HepG2 (cell line): ENCODE data around the gene VPS13D. TPM values are rescaled to one million over a fixed set of nuclear protein-coding genes. Genes with fewer than 3 reads are reported as not detected.

Experiments
- ATAC-seq: fragments of 200-7000 bp; cut with Tn5 transposase; 3 replicates; pipeline ENCODE4 v1.9.1; 2020; ENCODE audit warnings: mild to moderate bottlenecking, moderate library complexity
- BruUV-seq: library from RNA; stranded (reverse); fragments of 400-500 nt; replicated peaks from 2 replicates; lab custom pipeline; 2021; lab: Mats Ljungman, UMichigan
- CTCF ChIA-PET: fragments of 300-600 bp; formaldehyde crosslinking; extraction: SDS; loops from one replicate; lab custom pipeline; 2021; ENCODE audit warnings: low total read pairs, inconsistent platforms, low intra/inter-chr PET ratio; lab: Yijun Ruan, JAX
- POLR2A ChIA-PET: fragments of 350-600 bp; sonication (Branson Sonifier 250); formaldehyde crosslinking; loops from one replicate; lab custom pipeline; 2020; ENCODE audit warnings: antibody characterized with exemption, inconsistent platforms; lab: Yijun Ruan, JAX
- DNase-seq: peaks from one replicate; pipeline ENCODE4 v3.0.0-alpha.2; 2015; ENCODE audit warnings: low spot score
- FAIRE-seq: peaks from 3 replicates; lab custom pipeline; 2011; peaks lifted over from hg19 to GRCh38; lab: Jason Lieb, UNC
- H2AFZ ChIP-seq: one replicate; pipeline ENCODE4 v1.6.1; 2011; ENCODE audit warnings: low read length, inconsistent platforms
- H3K27ac ChIP-seq: fragments of 300-600 bp; 3 replicates; pipeline ENCODE4 v1.8.0; 2011; ENCODE audit warnings: mixed run types, mild to moderate bottlenecking, mixed read lengths, low read length, inconsistent platforms; ENCODE audit not compliant: insufficient read depth; ENCODE audit errors: extremely low read length
- H3K27me3 ChIP-seq, 2 experiments: fragments of 200-600 bp in 1 of 2; 2 replicates in 1 of 2; 3 replicates in 1 of 2; pipeline versions ENCODE4 v1.6.0 to v1.8.0; 2011; ENCODE audit warnings: low read length in 2 of 2, mild to moderate bottlenecking in 2 of 2, moderate library complexity in 2 of 2, inconsistent platforms in 1 of 2; ENCODE audit not compliant: insufficient read depth in 2 of 2, control insufficient read depth in 1 of 2
- H3K36me3 ChIP-seq, 2 experiments: fragments of 200-600 bp in 1 of 2; replicated peaks in 1 of 2; 2 replicates in 1 of 2; 3 replicates in 1 of 2; pipeline versions ENCODE4 v1.5.1 to v1.8.0; 2011; ENCODE audit warnings: low read length in 2 of 2, inconsistent platforms in 1 of 2; ENCODE audit not compliant: insufficient read depth in 2 of 2, control insufficient read depth in 1 of 2
- H3K4me1 ChIP-seq: 2 replicates; pipeline ENCODE4 v1.5.1; 2012; ENCODE audit warnings: low read length, inconsistent platforms; ENCODE audit not compliant: insufficient read depth
- H3K4me2 ChIP-seq: 2 replicates; pipeline ENCODE4 v1.6.0; 2011; ENCODE audit warnings: low read depth, low read length, inconsistent platforms
- H3K4me3 ChIP-seq, 3 experiments: fragments of 200-600 bp in 1 of 3; sonication (generic), shearing (Covaris generic) in 1 of 3; replicated peaks in 1 of 3; 2 replicates each; pipeline ENCODE4 v1.5.1; 2011 to 2016; ENCODE audit warnings: low read length in 3 of 3, inconsistent platforms in 2 of 3, low read depth in 2 of 3, mild to moderate bottlenecking in 2 of 3, control low read depth in 1 of 3, mixed read lengths in 1 of 3; ENCODE audit not compliant: insufficient read depth in 1 of 3
- H3K79me2 ChIP-seq: one replicate; pipeline ENCODE4 v1.6.1; 2011; ENCODE audit warnings: low read length, inconsistent platforms; ENCODE audit not compliant: insufficient read depth
- H3K9ac ChIP-seq: 2 replicates; pipeline ENCODE4 v1.6.0; 2011; ENCODE audit warnings: mild to moderate bottlenecking, low read depth, low read length, inconsistent platforms; ENCODE audit not compliant: insufficient read depth
- H3K9me3 ChIP-seq: 2 replicates; pipeline ENCODE4 v1.5.1; 2012; ENCODE audit warnings: mild to moderate bottlenecking, low read length
- H4K20me1 ChIP-seq: 2 replicates; pipeline ENCODE4 v1.6.0; 2011; ENCODE audit warnings: inconsistent platforms, mild to moderate bottlenecking, low read length, moderate library complexity; ENCODE audit not compliant: insufficient read depth
- DMTF1 ChIP-seq: sonication (generic); formaldehyde crosslinking; IDR thresholded peaks from 2 replicates; pipeline ENCODE4 v1.4.0; 2020; ENCODE audit warnings: mild to moderate bottlenecking, missing genetic modification reagents
- EP300 ChIP-seq, 3 experiments: sonication (generic) in 1 of 3; formaldehyde crosslinking in 1 of 3; IDR thresholded peaks; 2 replicates each; pipeline versions ENCODE4 v1.5.1 to v1.6.1; 2011 to 2020; ENCODE audit warnings: low read depth in 2 of 3, low read length in 2 of 3, borderline replicate concordance in 1 of 3, improper control_type of control experiment in 1 of 3, mild to moderate bottlenecking in 1 of 3, missing genetic modification reagents in 1 of 3, moderate library complexity in 1 of 3
- GPN1 ChIP-seq: sonication (generic); formaldehyde crosslinking; IDR thresholded peaks from 2 replicates; pipeline ENCODE4 v1.5.1; 2020; ENCODE audit warnings: missing genetic modification reagents, borderline replicate concordance
- NFKBIZ ChIP-seq: IDR thresholded peaks from 2 replicates; pipeline ENCODE4 v1.6.1; 2018; ENCODE audit warnings: missing genetic modification reagents, missing compliant biosample characterization
- REXO4 ChIP-seq: sonication (generic); formaldehyde crosslinking; IDR thresholded peaks from 2 replicates; pipeline ENCODE4 v1.8.0; 2022; ENCODE audit warnings: missing genetic modification reagents, mild to moderate bottlenecking, borderline replicate concordance
- RFXANK ChIP-seq: IDR thresholded peaks from 2 replicates; pipeline ENCODE4 v1.6.1; 2016
- ZBTB40 ChIP-seq, 2 experiments: fragments of 450-650 bp in 1 of 2; sonication (generic) in 1 of 2; formaldehyde crosslinking in 1 of 2; IDR thresholded peaks; 2 replicates each; pipeline versions ENCODE4 v1.6.1 to v1.8.0; 2016 to 2022; ENCODE audit warnings: antibody characterized with exemption in 1 of 2, mild to moderate bottlenecking in 1 of 2, missing genetic modification reagents in 1 of 2
- ZNF296 ChIP-seq: sonication (generic); formaldehyde crosslinking; conservative IDR thresholded peaks from 2 replicates; pipeline ENCODE4 v1.5.0; 2020; ENCODE audit warnings: mild to moderate bottlenecking, missing genetic modification reagents
- ZNF331 ChIP-seq: sonication (generic); formaldehyde crosslinking; IDR thresholded peaks from 2 replicates; pipeline ENCODE4 v1.4.0; 2020; ENCODE audit warnings: missing genetic modification reagents
- ZNF644 ChIP-seq: IDR thresholded peaks from 2 replicates; pipeline ENCODE4 v1.6.1; 2016; ENCODE audit warnings: low read depth
- WGBS: methylation state at CpG from one replicate; pipeline ENCODE4 v1.1.6; 2017; ENCODE audit warnings: low lambda C conversion rate; 5-methylcytosine and 5-hydroxymethylcytosine counted together
- in situ Hi-C: cut with HindIII; loops from 2 replicates; pipeline ENCODE4 v1.10.0; 2017; ENCODE audit warnings: low pct_unique_long_range_greater_than_20kb; ENCODE audit not compliant: extremely low pct_ligation_motif_present
- intact Hi-C: fragments of 100-400 bp; cut with micrococcal nuclease; formaldehyde crosslinking; loops from one replicate; pipeline ENCODE4 v1.10.0; 2022; ENCODE audit not compliant: unreplicated experiment
- polyA plus RNA-seq, 8 experiments: library from polyadenylated mRNA; depleted of rRNA in 3 of 8; stranded (reverse) in 7 of 8; unstranded in 1 of 8; fragments of >200 nt; fragmentation: Illumina TruSeq in 4 of 8; extraction: Trizol in 4 of 8; gene quantifications; 2 replicates each; pipeline versions ENCODE4 v1.2.1 to v1.2.3, GENCODE V29; 2011 to 2016; ENCODE audit warnings: low read depth in 4 of 8, missing spikeins in 1 of 8, mixed read lengths in 1 of 8; ENCODE audit not compliant: insufficient read depth in 1 of 8
- total RNA-seq, 5 experiments: library from RNA; depleted of rRNA; stranded (reverse); fragments of >200 nt; fragmentation: Illumina TruSeq; extraction: Trizol; gene quantifications; 2 replicates each; pipeline ENCODE4 v1.2.3, GENCODE V29; 2016; ENCODE audit warnings: low read depth in 1 of 5
- TF ChIP-seq, protein P1 (sequence below): IDR thresholded peaks from 2 replicates; pipeline ENCODE4 v1.6.1; 2012; ENCODE audit warnings: inconsistent platforms

The VPS13D gene
- total and polyA plus RNA-seq, 2 of the 13 experiments (the other 11 are each of a cell fraction or from before 2014, with no cell fraction given), result 8.6 to 13.9 TPM

GRCh38 chr1:12458571-12458970, 228.7 kb downstream of the VPS13D start:
- CTCF ChIA-PET, result no interaction called here
- Histone ChIP-seq H3K4me2 (no peak overlapping the region), H3K9ac (no peak overlapping the region), H2AFZ (no peak overlapping the region), H3K9me3 (no peaks in the 10 kb centered on the region), H3K27me3 (no peaks in the 10 kb centered on the region), H3K27ac (no peak overlapping the region), H3K4me3 (no peak overlapping the region)
- BruUV-seq, result no TSS peak
- WGBS, result 100% methylated on average over 1 of the region's 1 CpG
- in situ Hi-C loops, result no loop called here
- TF ChIP-seq NFKBIZ (CRISPR knock-in tag) (no peak), DMTF1 (no peak), GPN1 (CRISPR knock-in tag) (no peak), ZNF644 (CRISPR knock-in tag) (no peak), ZNF296 (CRISPR knock-in tag) (no peak), ZBTB40 (IDR thresholded peaks at IDR 0.05) (no peak), ZBTB40 (CRISPR knock-in tag; IDR thresholded peaks at IDR 0.05) (no peak), REXO4 (CRISPR knock-in tag) (no peak), ZNF331 (CRISPR knock-in tag) (no peak), EP300 (IDR thresholded peaks at IDR 0.05; ENCODE audit: low read depth in 2 of 2, low read length in 2 of 2) (no peak), EP300 (CRISPR knock-in tag; IDR thresholded peaks at IDR 0.05; ENCODE audit: borderline replicate concordance) (no peak), RFXANK (CRISPR knock-in tag) (no peak)
- TF ChIP-seq, protein P1, sequence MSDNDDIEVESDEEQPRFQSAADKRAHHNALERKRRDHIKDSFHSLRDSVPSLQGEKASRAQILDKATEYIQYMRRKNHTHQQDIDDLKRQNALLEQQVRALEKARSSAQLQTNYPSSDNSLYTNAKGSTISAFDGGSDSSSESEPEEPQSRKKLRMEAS, result no peak
- TF ChIP-seq, all 625 proteins: peak for 0
- no peaks in the 10 kb centered on the region for H4K20me1 ChIP-seq
- no peaks in the 10 kb centered on the region for H3K79me2 ChIP-seq
- intact Hi-C loops, result no loop called here
- peaks cover 24% of the 10 kb centered on the region for H3K4me1 ChIP-seq
- ATAC-seq (no peak), FAIRE-seq (no peak), DNase-seq (no peak)
- peaks cover 10 to 27% of the 10 kb centered on the region in 2 experiments; a peak in 4 of 5 replicates for H3K36me3 ChIP-seq
- POLR2A ChIA-PET, result interaction anchor here (0.7 kb wide), 1 partner anchor 19 kb away, joined by 3 read pairs; no protein-coding TSS in a partner anchor
